Endothelial cell of umbilical vein (primary cell): ENCODE data around the gene MAK.

Source experiments
- CTCF ChIP-seq, 2 donors: IDR thresholded peaks; 1 replicate in 1 of 2; 2 replicates in 1 of 2; pipeline ENCODE4 v1.5.1; 2011; ENCODE audit warnings: low read length in 2 of 2, mild to moderate bottlenecking in 2 of 2, moderate library complexity in 2 of 2, control low read depth in 1 of 2, inconsistent platforms in 1 of 2, low read depth in 1 of 2; ENCODE audit not compliant: insufficient read depth in 1 of 2; ENCODE audit errors: extremely low read depth in 1 of 2
- EZH2 ChIP-seq: IDR thresholded peaks from 2 replicates; pipeline ENCODE4 v1.6.1; 2012; ENCODE audit warnings: borderline replicate concordance, low read depth, mild to moderate bottlenecking, moderate library complexity, low read length, inconsistent platforms; ENCODE audit not compliant: severe bottlenecking
- FOS ChIP-seq: IDR thresholded peaks from 2 replicates; pipeline ENCODE4 v1.6.1; 2011; ENCODE audit warnings: mild to moderate bottlenecking, low read length, moderate library complexity, borderline replicate concordance; ENCODE audit not compliant: insufficient read depth
- GATA2 ChIP-seq: IDR thresholded peaks from 2 replicates; pipeline ENCODE4 v1.7.0; 2011; ENCODE audit warnings: low read depth, mild to moderate bottlenecking, moderate library complexity, mixed read lengths, low read length; ENCODE audit not compliant: insufficient read length, insufficient read depth
- JUN ChIP-seq: IDR thresholded peaks from 2 replicates; pipeline ENCODE4 v1.6.1; 2011; ENCODE audit warnings: borderline replicate concordance, low read depth; ENCODE audit not compliant: insufficient read length, insufficient read depth
- MAX ChIP-seq: IDR thresholded peaks from 2 replicates; pipeline ENCODE4 v1.6.1; 2011; ENCODE audit not compliant: insufficient read depth, insufficient read length
- MYC ChIP-seq: IDR thresholded peaks from one replicate; pipeline ENCODE4 v1.6.1; 2011; ENCODE audit warnings: mild to moderate bottlenecking, low read depth, low read length
- POLR2A ChIP-seq: IDR thresholded peaks from 2 replicates; pipeline ENCODE4 v1.6.1; 2012; ENCODE audit warnings: low read depth, mild to moderate bottlenecking, control low read depth, low read length
- POLR2AphosphoS5 ChIP-seq: IDR thresholded peaks from 2 replicates; pipeline ENCODE4 v1.6.1; 2012; ENCODE audit warnings: low read depth, mild to moderate bottlenecking, control low read depth, low read length, moderate library complexity; ENCODE audit not compliant: insufficient read depth

GRCh38 chr6:10756085-10756484, 82.3 kb downstream of the MAK start:
- no peak for TF ChIP-seq CTCF (IDR thresholded peaks at IDR 0.05; ENCODE audit: extremely low read depth in 1 of 2, insufficient read depth in 1 of 2, low read depth in 1 of 2, low read length in 2 of 2)
- TF ChIP-seq JUN, result no peak
- no peak for TF ChIP-seq POLR2AphosphoS5
- no peak for TF ChIP-seq POLR2A
- no peak for TF ChIP-seq EZH2
- no peak for TF ChIP-seq MYC
- TF ChIP-seq FOS, result no peak
- TF ChIP-seq MAX, result no peak
- no peak for TF ChIP-seq GATA2
